Femur (tissue), 1 donor: Measurements from ENCODE around the gene MTMR12.

Source experiments
- DNase-seq: peaks from one replicate; pipeline ENCODE4 v3.0.0-alpha.2; 2017

MTMR12 gene, protein sequence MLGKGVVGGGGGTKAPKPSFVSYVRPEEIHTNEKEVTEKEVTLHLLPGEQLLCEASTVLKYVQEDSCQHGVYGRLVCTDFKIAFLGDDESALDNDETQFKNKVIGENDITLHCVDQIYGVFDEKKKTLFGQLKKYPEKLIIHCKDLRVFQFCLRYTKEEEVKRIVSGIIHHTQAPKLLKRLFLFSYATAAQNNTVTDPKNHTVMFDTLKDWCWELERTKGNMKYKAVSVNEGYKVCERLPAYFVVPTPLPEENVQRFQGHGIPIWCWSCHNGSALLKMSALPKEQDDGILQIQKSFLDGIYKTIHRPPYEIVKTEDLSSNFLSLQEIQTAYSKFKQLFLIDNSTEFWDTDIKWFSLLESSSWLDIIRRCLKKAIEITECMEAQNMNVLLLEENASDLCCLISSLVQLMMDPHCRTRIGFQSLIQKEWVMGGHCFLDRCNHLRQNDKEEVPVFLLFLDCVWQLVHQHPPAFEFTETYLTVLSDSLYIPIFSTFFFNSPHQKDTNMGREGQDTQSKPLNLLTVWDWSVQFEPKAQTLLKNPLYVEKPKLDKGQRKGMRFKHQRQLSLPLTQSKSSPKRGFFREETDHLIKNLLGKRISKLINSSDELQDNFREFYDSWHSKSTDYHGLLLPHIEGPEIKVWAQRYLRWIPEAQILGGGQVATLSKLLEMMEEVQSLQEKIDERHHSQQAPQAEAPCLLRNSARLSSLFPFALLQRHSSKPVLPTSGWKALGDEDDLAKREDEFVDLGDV

DNA sequence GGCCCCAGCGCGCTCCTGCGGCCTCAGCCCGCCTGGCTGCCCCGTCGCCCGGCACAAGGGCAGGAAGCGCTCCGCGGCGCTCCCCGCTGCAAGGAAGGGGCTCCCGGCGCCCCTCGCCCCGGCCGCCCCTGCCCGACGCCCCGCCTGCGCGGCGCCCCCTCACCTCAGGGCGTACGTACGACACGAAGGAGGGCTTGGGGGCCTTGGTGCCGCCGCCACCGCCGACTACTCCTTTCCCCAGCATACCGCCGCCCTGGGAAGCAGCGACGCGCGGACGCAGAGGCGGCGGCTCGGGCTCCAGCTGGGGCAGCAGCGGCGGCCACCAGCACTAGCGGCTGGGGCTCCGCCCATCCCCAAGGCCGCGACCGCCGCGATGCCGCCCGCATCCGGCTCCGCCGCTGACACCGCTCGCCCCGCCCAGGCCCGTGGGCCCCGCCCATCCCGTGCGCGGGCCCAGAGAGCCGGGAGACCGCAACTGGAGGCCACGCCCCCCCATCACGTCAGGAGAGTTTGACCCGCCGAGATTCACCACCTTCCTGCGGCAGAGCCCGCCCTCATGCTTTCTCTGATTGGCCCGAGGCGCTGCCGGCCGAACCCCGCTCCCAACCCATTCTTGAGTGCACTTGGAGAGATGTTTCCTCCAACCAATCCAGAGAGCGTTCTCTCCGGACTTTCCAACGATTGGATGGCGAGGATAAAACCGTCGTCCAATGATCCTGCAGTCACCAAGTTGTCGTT is at the start of gene MTMR12:
MTMR12 (minus strand) TSS at position 345 of the 738 bp plus-strand sequence; CDS start at position 244, 101 bp downstream.
- peak; percentile 100 for DNase-seq

DNA sequence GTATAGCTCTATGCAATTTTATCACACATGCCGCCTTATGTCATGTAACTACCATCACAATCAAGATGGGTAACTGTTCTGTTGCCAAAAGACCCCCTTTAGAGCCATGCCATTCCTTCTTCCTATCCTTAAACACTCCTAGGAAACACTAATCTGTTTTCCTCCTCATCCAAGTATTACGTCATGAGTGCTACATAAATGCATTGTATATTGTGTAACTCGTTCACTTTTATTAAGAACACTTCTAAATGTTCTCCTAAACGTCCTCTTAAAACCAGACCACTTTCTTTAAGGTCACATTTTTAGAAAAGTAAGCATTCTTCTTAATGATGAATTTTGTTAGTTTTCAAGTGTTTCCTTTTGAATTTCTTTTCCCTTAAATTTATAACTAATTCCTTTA is 49.8 kb upstream of the MTMR12 start:
- DNase-seq, result no peak

- no peak for DNase-seq
These were observed 48.2 kb upstream of the MTMR12 start for GRCh38 chr5:32360906-32361305.

DNA sequence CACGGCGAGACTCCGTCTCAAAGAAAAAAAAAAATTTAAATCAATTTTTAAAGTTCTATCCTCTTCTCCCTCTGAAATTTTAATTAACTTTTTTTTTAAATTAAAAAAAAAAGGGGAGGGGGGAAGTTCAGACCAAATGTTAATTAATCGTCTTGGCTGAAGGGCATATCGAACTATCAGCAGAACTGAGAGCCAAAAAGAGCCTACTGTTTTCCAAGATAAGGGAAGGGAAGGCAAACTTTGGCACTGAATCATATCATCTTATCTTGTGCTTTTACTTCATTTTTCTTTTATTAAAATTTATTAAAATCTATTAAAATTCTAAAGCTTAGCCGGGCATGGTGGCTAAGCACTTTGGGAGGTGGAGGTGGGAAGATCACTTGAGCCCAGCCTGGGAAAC is 45.9 kb upstream of the MTMR12 start:
- no peak for DNase-seq

GRCh38 chr5:32357658-32358057 is 44.9 kb upstream of the MTMR12 start:
- no peak for DNase-seq

DNA sequence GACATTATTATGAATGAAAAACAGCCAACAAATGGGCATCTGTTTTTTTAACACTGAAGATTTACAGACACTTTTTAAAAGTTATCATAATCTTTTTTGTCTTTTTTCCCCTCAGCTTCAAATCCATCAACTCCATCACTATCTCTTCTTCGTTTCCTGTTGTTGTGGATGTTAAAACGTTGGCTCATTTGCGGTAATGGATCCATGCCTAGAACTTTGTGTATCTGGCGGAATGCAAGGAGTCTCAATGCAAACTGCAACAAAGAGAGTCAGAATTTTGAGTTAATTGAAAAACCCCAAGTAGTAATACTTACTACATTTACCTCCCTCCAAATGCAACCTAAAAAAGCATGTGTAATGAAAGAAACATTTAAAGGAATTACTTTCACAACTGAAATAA is 42.9 kb upstream of the MTMR12 start:
- no peak for DNase-seq

DNA sequence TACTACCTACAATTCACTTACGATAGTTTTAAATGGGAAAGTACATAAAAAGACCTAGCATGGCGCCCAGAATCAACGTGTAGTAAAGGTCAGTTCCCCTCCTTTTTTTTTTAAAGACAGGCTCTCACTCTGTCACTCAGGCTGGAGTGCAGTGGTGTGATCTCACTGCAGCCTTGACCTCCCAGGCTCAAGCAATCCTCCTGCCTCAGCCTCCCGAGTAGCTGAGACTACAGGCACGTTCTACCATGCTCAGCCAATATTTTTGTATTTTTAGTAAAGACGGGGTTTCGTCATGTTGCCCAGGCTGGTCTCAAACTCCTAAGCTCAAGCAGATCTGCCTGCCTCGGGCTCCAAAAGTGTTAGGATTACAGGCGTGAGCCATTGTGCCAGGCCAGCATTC is 40.7 kb upstream of the MTMR12 start:
- no peak for DNase-seq

DNA sequence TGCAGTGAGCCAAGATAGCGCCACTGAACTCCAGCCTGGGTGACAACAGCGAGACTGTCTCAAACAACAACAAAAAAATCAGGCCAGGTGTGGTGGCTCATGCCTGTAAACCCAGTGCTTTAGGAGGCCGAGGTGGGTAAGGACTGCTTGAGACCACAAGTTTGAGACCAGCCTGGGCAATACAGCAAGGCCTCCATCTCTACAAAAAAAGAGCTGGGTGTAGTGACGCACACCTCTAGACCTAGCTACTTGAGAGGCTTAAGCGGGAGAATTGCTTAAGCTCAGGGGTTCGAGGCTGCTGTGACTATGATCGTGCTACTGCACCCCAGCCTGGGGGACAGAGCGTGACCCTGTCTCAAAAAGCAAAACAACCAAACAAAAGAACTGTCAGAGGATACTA is 39.9 kb upstream of the MTMR12 start:
- no peak for DNase-seq

DNA sequence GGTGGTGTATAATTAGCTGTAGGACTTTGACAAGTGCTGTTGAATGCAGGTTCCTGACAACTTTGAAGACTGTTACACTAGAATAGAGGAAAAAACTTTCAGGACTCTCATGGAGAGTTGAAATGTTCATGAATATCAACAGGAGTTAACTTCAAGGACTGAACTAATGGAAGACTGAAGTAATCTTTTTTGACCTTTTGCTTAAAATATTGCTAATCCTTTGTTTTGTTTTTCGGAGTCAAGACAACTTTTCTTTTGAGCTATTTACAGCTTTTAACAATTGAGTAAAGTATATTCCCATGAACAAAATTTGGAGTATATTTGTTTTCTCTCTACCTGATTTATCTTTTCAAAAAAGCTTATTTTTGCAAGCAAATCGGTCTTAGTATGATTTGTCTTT is 34.1 kb upstream of the MTMR12 start:
- DNase-seq, result no peak

- no peak for DNase-seq
These were observed 30.4 kb upstream of the MTMR12 start for GRCh38 chr5:32343058-32343672.

- no peak for DNase-seq
These were observed 29.9 kb upstream of the MTMR12 start for GRCh38 chr5:32342656-32343055.

DNA sequence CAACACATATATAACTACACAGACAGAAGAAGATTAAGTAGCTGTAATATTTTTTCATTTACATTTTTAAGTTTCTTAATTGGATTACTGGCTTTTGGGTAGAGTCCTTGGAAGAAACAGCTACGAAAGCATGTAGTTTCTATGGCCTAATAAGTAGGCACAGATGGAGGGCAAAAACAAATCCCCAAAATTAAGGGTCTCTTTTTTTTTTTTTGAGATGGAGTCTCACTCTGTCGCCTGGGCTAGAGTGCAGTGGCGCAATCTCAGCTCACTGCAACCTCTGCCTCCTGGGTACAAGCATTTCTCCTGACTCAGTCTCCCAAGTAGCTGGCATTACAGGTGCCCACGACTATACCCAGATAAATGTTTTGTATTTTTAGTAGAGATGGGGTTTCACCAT is 27.1 kb upstream of the MTMR12 start:
- no peak for DNase-seq

- no peak for DNase-seq
These were observed 26.5 kb upstream of the MTMR12 start for GRCh38 chr5:32339198-32339597.

GRCh38 chr5:32332966-32333365 is 20.2 kb upstream of the MTMR12 start:
- no peak for DNase-seq

DNA sequence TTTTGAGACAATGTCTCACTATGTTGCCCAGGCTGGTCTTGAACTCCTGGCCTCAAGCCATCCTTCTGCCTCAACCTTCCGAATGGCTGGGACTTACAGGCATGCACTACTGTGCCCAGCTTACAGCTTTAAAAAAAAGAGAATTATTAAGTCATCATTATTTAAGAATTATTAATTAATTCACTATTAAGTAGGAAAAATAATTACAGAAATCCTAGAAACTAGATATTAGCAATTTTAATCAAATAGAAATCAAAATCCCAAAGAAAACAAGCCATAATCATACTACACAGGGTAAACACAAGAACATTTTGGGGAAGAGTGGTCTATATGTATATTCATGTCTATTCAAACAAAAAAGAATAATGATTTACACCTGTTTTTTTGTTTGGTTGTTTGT is 19.6 kb upstream of the MTMR12 start:
- no peak for DNase-seq

DNA sequence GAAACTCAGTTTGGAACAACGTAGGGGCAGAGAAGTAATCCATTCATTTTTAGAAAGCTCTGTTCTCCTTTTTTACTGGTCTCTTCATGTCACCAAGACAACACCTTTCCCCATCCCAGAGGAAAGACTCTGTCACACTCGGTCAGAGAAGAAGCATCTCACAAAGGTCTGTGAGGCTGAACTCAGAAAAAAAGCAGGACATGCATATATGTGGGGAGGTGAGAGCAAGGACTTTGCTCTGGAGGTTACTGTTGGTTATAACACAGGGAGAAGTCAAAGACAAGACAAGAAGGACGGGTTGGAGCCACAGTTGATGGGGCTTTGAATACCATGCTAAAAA is 19.2 kb upstream of the MTMR12 start:
- DNase-seq, result no peak

GRCh38 chr5:32331217-32331934 is 18.6 kb upstream of the MTMR12 start:
- DNase-seq, result peak; percentile 61

DNA sequence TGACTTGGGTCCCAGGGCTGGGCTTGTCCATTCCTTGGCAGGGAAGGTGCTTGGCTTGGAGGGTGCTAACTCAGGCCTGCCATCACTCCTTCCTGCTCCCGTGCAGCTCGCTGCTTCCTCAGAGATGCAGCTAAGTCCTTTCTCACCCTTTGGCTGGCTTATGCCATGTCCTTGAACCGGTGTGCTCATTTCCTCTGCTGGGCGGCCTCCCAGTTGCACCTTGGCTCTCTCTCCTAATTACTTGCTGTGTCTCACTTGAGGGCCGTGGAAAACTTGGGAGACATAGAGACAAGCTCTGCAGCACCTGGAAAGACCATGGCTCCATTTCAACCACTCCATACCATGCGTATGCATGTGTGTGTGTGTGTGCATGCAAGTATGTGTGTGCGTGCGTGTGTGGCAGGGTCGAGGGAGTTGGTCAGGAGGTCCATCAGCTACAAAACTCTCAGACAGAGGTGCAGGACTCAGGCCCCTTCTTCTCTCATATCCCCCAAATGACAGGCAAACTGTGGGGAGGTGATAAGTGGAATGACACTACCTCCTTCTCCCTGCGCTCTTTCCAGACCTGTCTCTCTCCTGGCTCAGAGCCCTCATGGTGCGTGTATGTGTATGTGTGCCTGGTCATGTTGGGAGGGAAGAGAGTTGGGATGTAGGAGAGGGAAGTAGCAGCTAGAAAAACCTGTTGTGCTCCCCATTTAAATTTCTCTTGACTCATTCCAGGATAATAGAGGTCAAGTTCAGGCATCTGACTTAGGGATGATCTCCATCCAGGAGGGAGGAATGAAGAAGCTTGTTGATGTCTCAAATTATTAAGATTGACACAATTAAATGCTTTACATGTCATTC is 17.6 kb upstream of the MTMR12 start:
- no peak for DNase-seq

GRCh38 chr5:32329395-32329834 is 16.7 kb upstream of the MTMR12 start:
- DNase-seq, result peak; percentile 62

DNA sequence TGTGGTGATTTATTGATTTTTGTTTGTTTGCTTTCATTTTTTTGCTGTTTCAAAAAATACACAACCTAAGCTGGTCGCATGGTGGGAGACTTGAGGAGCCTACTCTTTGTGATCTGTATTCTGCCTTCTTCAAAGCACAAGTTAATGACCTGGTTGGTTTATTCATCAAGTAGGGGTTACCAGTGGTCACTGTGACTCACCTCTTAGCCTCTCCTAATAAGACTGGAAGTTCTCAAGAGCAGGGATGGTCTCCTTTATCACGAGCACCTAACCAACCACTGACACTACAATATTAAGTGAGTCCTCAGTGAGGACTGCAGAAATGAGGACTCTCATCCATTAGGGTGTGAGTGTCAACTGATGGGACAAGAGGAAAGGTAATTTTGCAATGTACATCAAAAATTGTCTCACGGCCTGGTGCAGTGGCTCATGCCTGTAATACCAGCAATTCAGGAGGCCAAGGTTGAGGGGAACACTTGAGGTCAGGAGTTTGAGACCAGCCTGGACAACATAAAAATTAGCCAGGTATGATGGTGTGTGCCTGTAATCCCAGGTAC is 13.6 kb upstream of the MTMR12 start:
- DNase-seq, result no peak

- no peak for DNase-seq
These were observed 12.9 kb upstream of the MTMR12 start for GRCh38 chr5:32325616-32326015.
